GM18507 (cell line): ENCODE results near the gene CFAP74.
A peak's percentile ranks its signal among the peaks of the same experiment; 100 is the strongest.

Experiments
- DNase-seq: peaks from one replicate; pipeline ENCODE4 v3.0.0; 2011; ENCODE audit warnings: low read depth; ENCODE audit not compliant: insufficient read length; ENCODE audit errors: extremely low spot score
- FAIRE-seq: peaks from 2 replicates; lab custom pipeline; 2011; peaks lifted over from hg19 to GRCh38; lab: Jason Lieb, UNC

The CFAP74 gene

GRCh38 chr1:1959459-1959839 is 44.1 kb downstream of the CFAP74 start:
- FAIRE-seq (no peak), DNase-seq (no peak)

GRCh38 chr1:1958071-1958541 is 45.5 kb downstream of the CFAP74 start:
- no peak for DNase-seq
- FAIRE-seq: no peak

- DNase-seq (no peak), FAIRE-seq (no peak)
These were observed 46.0 kb downstream of the CFAP74 start for GRCh38 chr1:1957533-1957961.

GRCh38 chr1:1956586-1957532 is 46.7 kb downstream of the CFAP74 start:
- FAIRE-seq (no peak), DNase-seq (no peak)

- no peak for FAIRE-seq
- no peak for DNase-seq
These were observed 47.5 kb downstream of the CFAP74 start for GRCh38 chr1:1956101-1956500.

- DNase-seq: no peak
- no peak for FAIRE-seq
These were observed 47.9 kb downstream of the CFAP74 start for GRCh38 chr1:1955621-1956094.

- DNase-seq (no peak), FAIRE-seq (no peak)
These were observed 48.6 kb downstream of the CFAP74 start for GRCh38 chr1:1954831-1955441.

- DNase-seq (no peak), FAIRE-seq (no peak)
These were observed 49.6 kb downstream of the CFAP74 start for GRCh38 chr1:1954015-1954414.

GRCh38 chr1:1950940-1951339 is 52.6 kb downstream of the CFAP74 start:
- DNase-seq (no peak), FAIRE-seq (no peak)

- FAIRE-seq: no peak
- no peak for DNase-seq
These were observed 54.8 kb downstream of the CFAP74 start for GRCh38 chr1:1948783-1949182.

GRCh38 chr1:1947493-1947892 is 56.1 kb downstream of the CFAP74 start:
- FAIRE-seq (no peak), DNase-seq (no peak)

- DNase-seq (no peak), FAIRE-seq (no peak)
These were observed 57.0 kb downstream of the CFAP74 start for GRCh38 chr1:1946540-1946939.

- DNase-seq (no peak), FAIRE-seq (no peak)
These were observed 57.7 kb downstream of the CFAP74 start for GRCh38 chr1:1945782-1946393.

- FAIRE-seq (peak; percentile 66), DNase-seq (peak; percentile 23)
These were observed 59.6 kb downstream of the CFAP74 start for GRCh38 chr1:1943834-1944570.

- FAIRE-seq: no peak
- DNase-seq: no peak
These were observed 60.6 kb downstream of the CFAP74 start for GRCh38 chr1:1942753-1943656.

GRCh38 chr1:1941868-1942752 is 61.5 kb downstream of the CFAP74 start:
- FAIRE-seq: no peak
- no peak for DNase-seq

- no peak for FAIRE-seq
- DNase-seq: no peak
These were observed 62.3 kb downstream of the CFAP74 start for GRCh38 chr1:1941211-1941841.
